ENCODE results near the gene LLGL2. TPM values are rescaled to one million over a fixed set of nuclear protein-coding genes. Genes with fewer than 3 reads are reported as not detected.

LLGL2 gene
- total RNA-seq, 4 donors from 2014 or later = 221 to 563 (median 300) TPM

GRCh38 chr17:75624021-75624420 lies 98.5 kb downstream of the LLGL2 start:
- no peaks in the 10 kb centered on the region for H3K27me3 ChIP-seq
- no peak overlapping the region for H3K4me3 ChIP-seq
- no peaks in the 10 kb centered on the region for H3K4me1 ChIP-seq
- H3K27ac ChIP-seq = no peak overlapping the region
- DNase-seq = no peak
- TF ChIP-seq CTCF (IDR thresholded peaks at IDR 0.05) (no peak), POLR2A (IDR thresholded peaks at IDR 0.05) (no peak)
- H3K36me3 ChIP-seq = peaks cover 0 to 83% (median 0%) of the 10 kb centered on the region in 3 donors
- H3K9me3 ChIP-seq = no peaks in the 10 kb centered on the region

Other genes starting within 250 kb of the LLGL2 start
- 10 to 100 TPM in 3 of 4 donors, 1 to 10 TPM in 1; 8.2 to 24.8 (median 17.0) TPM for gene SLC25A19, start 236.3 kb upstream of the LLGL2 start, total RNA-seq
- gene GRB2, start 120.0 kb upstream of the LLGL2 start, total RNA-seq = 100 to 1,000 TPM in 2 of 4 donors, 10 to 100 TPM in 2; 64.8 to 120 (median 98.3) TPM
- gene TMEM94, start 69.1 kb upstream of the LLGL2 start, total RNA-seq = 100 to 1,000 TPM; 114 to 340 (median 178) TPM
- gene CASKIN2, start 10.2 kb upstream of the LLGL2 start, total RNA-seq = 10 to 100 TPM; 12.4 to 24.0 (median 17.3) TPM
- 10 to 100 TPM; 47.9 to 89.5 (median 80.0) TPM for gene TSEN54, start 9.2 kb upstream of the LLGL2 start, total RNA-seq
- gene MYO15B, start 62.1 kb downstream of the LLGL2 start, total RNA-seq = 1,000 to 10,000 TPM in 3 of 4 donors, 100 to 1,000 TPM in 1; 552 to 2,671 (median 1,951) TPM
- 100 to 1,000 TPM in 1 of 4 donors, 10 to 100 TPM in 2, not detected in 1; 68.8 to 161 (median 97.1) TPM for gene SMIM5, start 107.7 kb downstream of the LLGL2 start, total RNA-seq
- gene RECQL5, start 141.5 kb downstream of the LLGL2 start, total RNA-seq = 10 to 100 TPM; 26.3 to 85.0 (median 44.1) TPM
- gene SAP30BP, start 141.6 kb downstream of the LLGL2 start, total RNA-seq = 100 to 1,000 TPM in 2 of 4 donors, 10 to 100 TPM in 2; 65.3 to 117 (median 101) TPM
- gene ITGB4, start 195.8 kb downstream of the LLGL2 start, total RNA-seq = 100 to 1,000 TPM in 3 of 4 donors, 10 to 100 TPM in 1; 80.0 to 368 (median 219) TPM
- 10 to 100 TPM; 50.1 to 81.9 (median 64.1) TPM for gene GALK1, start 239.5 kb downstream of the LLGL2 start, total RNA-seq